Tibial nerve (tissue), 4 donors: ENCODE results near the gene DPM3.

Experiments
- CTCF ChIP-seq, 5 experiments: fragments of 200-600 bp in 3 of 5; fragments of 450-650 bp in 2 of 5; sonication (generic) in 3 of 5; IDR thresholded peaks; one replicate each; pipeline ENCODE4 v1.5.1; 2016 to 2019; ENCODE audit warnings: antibody characterized with exemption in 5 of 5, mild to moderate bottlenecking in 3 of 5, moderate library complexity in 2 of 5
- EP300 ChIP-seq, 2 donors: sonication (generic); formaldehyde crosslinking; IDR thresholded peaks; one replicate each; pipeline ENCODE4 v1.6.1; 2017; ENCODE audit warnings: antibody characterized with exemption in 2 of 2, mild to moderate bottlenecking in 1 of 2
- POLR2A ChIP-seq, 2 donors: fragments of 450-650 bp; IDR thresholded peaks; one replicate each; pipeline ENCODE4 v1.6.1; 2017; ENCODE audit warnings: antibody characterized with exemption in 2 of 2, mild to moderate bottlenecking in 2 of 2, moderate library complexity in 2 of 2

GRCh38 chr1:155145491-155145890, 5.2 kb upstream of the DPM3 start:
- TF ChIP-seq CTCF (IDR thresholded peaks at IDR 0.05) (no peak), EP300 (IDR thresholded peaks at IDR 0.05) (no peak), POLR2A (IDR thresholded peaks at IDR 0.05) (no peak)
